Keratinocyte (primary cell): ENCODE measurements around the gene SPDYE4. TPM values are rescaled to one million over a fixed set of nuclear protein-coding genes. Genes with fewer than 3 reads are reported as not detected.

Source experiments
- DNase-seq: peaks from one replicate; pipeline ENCODE4 v3.0.0-alpha.2; 2011; ENCODE audit warnings: low read depth, missing footprints, low spot score
- FAIRE-seq: peaks from 2 replicates; lab custom pipeline; 2011; peaks lifted over from hg19 to GRCh38; lab: Jason Lieb, UNC
- H2AFZ ChIP-seq: 2 replicates; pipeline ENCODE4 v1.6.0; 2012; ENCODE audit warnings: low read length, control low read depth, inconsistent platforms; ENCODE audit not compliant: control insufficient read depth
- H3K27ac ChIP-seq: 2 replicates; pipeline ENCODE4 v1.5.1; 2011; ENCODE audit warnings: low read length; ENCODE audit not compliant: control insufficient read depth, insufficient read depth
- H3K27me3 ChIP-seq: 3 replicates; pipeline ENCODE4 v1.6.0; 2011; ENCODE audit warnings: low read length; ENCODE audit not compliant: control insufficient read depth, insufficient read depth; ENCODE audit errors: extremely low read depth
- H3K36me3 ChIP-seq, 2 experiments: 2 replicates in 1 of 2; 3 replicates in 1 of 2; pipeline ENCODE4 v1.5.1; 2011; ENCODE audit warnings: low read length in 2 of 2, mild to moderate bottlenecking in 1 of 2; ENCODE audit not compliant: control insufficient read depth in 2 of 2, insufficient read depth in 2 of 2; ENCODE audit errors: extremely low read depth in 1 of 2
- H3K4me1 ChIP-seq: 3 replicates; pipeline ENCODE4 v1.5.1; 2011; ENCODE audit warnings: low read length; ENCODE audit not compliant: control insufficient read depth, insufficient read depth; ENCODE audit errors: extremely low read depth
- H3K4me2 ChIP-seq: 3 replicates; pipeline ENCODE4 v1.6.0; 2011; ENCODE audit warnings: low read depth, low read length; ENCODE audit not compliant: control insufficient read depth, insufficient read depth; ENCODE audit errors: extremely low read depth
- H3K4me3 ChIP-seq, 3 experiments: fragments of 200-600 bp in 1 of 3; sonication (generic) in 1 of 3; 2 replicates in 2 of 3; 3 replicates in 1 of 3; pipeline ENCODE4 v1.5.1; 2011 to 2016; ENCODE audit warnings: low read length in 3 of 3, mild to moderate bottlenecking in 3 of 3, control low read depth in 2 of 3, inconsistent platforms in 1 of 3, low read depth in 1 of 3, mixed read lengths in 1 of 3, mixed run types in 1 of 3, moderate library complexity in 1 of 3; ENCODE audit not compliant: control insufficient read depth in 2 of 3, insufficient read depth in 2 of 3; ENCODE audit errors: extremely low read depth in 1 of 3
- H3K79me2 ChIP-seq: 2 replicates; pipeline ENCODE4 v1.6.0; 2012; ENCODE audit warnings: low read length; ENCODE audit not compliant: control insufficient read depth, insufficient read depth
- H3K9ac ChIP-seq: 3 replicates; pipeline ENCODE4 v1.6.0; 2011; ENCODE audit warnings: low read length; ENCODE audit not compliant: control insufficient read depth, insufficient read depth; ENCODE audit errors: extremely low read depth
- H3K9me1 ChIP-seq: 3 replicates; pipeline ENCODE4 v1.6.0; 2011; ENCODE audit warnings: low read length; ENCODE audit not compliant: control insufficient read depth, insufficient read depth; ENCODE audit errors: extremely low read depth
- H3K9me3 ChIP-seq: 2 replicates; pipeline ENCODE4 v1.5.1; 2012; ENCODE audit warnings: low read depth, low read length; ENCODE audit not compliant: control insufficient read depth
- H4K20me1 ChIP-seq: 3 replicates; pipeline ENCODE4 v1.6.0; 2011; ENCODE audit warnings: low read length; ENCODE audit not compliant: control insufficient read depth, insufficient read depth; ENCODE audit errors: extremely low read depth
- EZH2 ChIP-seq: IDR thresholded peaks from one replicate; pipeline ENCODE4 v1.6.1; 2012; ENCODE audit warnings: inconsistent platforms, mild to moderate bottlenecking, low read length, moderate library complexity
- dilution Hi-C: fragments of 300-500 bp; cut with MboI; formaldehyde crosslinking; loops from one replicate; pipeline ENCODE4 v1.7.0; 2020; ENCODE audit warnings: low sequenced_read_pairs; ENCODE audit not compliant: extremely low pct_ligation_motif_present
- polyA plus RNA-seq, 5 experiments: library from polyadenylated mRNA; depleted of rRNA in 3 of 5; stranded (reverse) in 3 of 5; stranded (forward) in 1 of 5; unstranded in 1 of 5; fragments of >200 nt; gene quantifications; 1 replicate in 1 of 5; 2 replicates in 3 of 5; 3 replicates in 1 of 5; pipeline versions ENCODE4 v1.2.1 to v1.2.3, GENCODE V29; 2011 to 2012; ENCODE audit warnings: missing spikeins in 2 of 5, low read depth in 1 of 5, low replicate concordance in 1 of 5
- TF ChIP-seq, protein P1 (sequence below), 3 experiments: IDR thresholded peaks in 1 of 3; conservative IDR thresholded peaks in 1 of 3; optimal IDR thresholded peaks in 1 of 3; 2 replicates in 2 of 3; 3 replicates in 1 of 3; pipeline versions ENCODE3 to v1.5.1; 2011; ENCODE audit warnings: low read length in 3 of 3, mild to moderate bottlenecking in 3 of 3, moderate library complexity in 2 of 3, control low read depth in 1 of 3, inconsistent platforms in 1 of 3; ENCODE audit not compliant: insufficient read depth in 2 of 3; ENCODE audit errors: extremely low read depth in 1 of 3

The SPDYE4 gene
- polyA plus RNA-seq, 1 donor (not counting 4 experiments of a cell fraction or from before 2014, with no cell fraction given), result not detected

DNA sequence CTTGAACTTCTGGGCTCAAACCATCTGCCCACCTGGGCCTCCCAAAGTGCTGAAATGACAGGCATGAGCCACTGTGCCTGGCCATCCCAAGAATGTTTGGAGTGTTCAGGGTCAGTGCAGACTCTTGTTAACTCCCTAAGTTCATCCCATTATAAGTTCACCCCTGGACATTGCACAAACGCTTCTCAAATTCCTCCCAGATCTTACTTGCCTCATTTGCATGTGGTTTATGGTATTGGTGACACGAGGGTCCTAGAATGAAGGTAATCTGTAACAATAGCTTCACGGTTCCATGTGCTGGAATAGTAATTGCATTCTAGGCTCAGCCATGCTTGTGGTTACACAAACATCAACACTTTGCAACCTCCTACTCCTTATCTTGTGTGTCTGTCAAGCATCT is 8.7 kb downstream of the SPDYE4 start:
- peaks cover 6% of the 10 kb centered on the region for H3K27me3 ChIP-seq

DNA sequence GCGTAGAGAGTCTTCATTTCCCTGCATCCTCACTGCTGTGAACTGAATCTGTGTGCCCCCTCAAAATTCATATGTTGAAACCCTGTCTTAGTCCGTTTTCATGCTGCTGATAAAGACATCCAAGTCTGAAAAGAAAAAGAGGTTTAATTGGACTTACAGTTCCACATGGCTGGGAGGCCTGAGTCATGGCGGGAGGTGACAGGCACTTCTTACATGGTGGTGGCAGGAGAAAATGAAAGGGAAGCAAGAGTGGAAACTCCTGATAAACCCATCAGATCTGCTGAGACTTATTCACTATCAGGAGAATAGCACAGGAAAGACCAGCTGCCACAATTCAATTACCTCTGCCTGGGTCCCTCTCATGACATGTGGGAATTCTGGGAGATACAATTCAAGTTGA is 10.6 kb downstream of the SPDYE4 start:
- TF ChIP-seq, protein P1, sequence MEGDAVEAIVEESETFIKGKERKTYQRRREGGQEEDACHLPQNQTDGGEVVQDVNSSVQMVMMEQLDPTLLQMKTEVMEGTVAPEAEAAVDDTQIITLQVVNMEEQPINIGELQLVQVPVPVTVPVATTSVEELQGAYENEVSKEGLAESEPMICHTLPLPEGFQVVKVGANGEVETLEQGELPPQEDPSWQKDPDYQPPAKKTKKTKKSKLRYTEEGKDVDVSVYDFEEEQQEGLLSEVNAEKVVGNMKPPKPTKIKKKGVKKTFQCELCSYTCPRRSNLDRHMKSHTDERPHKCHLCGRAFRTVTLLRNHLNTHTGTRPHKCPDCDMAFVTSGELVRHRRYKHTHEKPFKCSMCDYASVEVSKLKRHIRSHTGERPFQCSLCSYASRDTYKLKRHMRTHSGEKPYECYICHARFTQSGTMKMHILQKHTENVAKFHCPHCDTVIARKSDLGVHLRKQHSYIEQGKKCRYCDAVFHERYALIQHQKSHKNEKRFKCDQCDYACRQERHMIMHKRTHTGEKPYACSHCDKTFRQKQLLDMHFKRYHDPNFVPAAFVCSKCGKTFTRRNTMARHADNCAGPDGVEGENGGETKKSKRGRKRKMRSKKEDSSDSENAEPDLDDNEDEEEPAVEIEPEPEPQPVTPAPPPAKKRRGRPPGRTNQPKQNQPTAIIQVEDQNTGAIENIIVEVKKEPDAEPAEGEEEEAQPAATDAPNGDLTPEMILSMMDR (optimal IDR thresholded peaks at IDR 0.05 in 1 of 3, IDR thresholded peaks at IDR 0.05 in 1 of 3, conservative IDR thresholded peaks at IDR 0.05 in 1 of 3; ENCODE audit: extremely low read depth in 1 of 3, insufficient read depth in 2 of 3, low read length in 3 of 3), result no peak
- no peak for TF ChIP-seq EZH2
- Histone ChIP-seq H3K36me3 (no peaks in the 10 kb centered on the region), H3K79me2 (no peaks in the 10 kb centered on the region), H3K27me3 (peaks cover 6% of the 10 kb centered on the region), H3K4me2 (no peak overlapping the region), H2AFZ (no peak overlapping the region), H3K9me1 (no peaks in the 10 kb centered on the region), H3K4me1 (peaks cover 5% of the 10 kb centered on the region), H3K27ac (no peak overlapping the region), H3K4me3 (no peak overlapping the region), H3K9me3 (no peaks in the 10 kb centered on the region), H3K9ac (no peak overlapping the region), H4K20me1 (no peaks in the 10 kb centered on the region)
- DNase-seq, result no peak
- dilution Hi-C loops, result loop anchor here (25.0 kb wide), 1 partner anchor 110 kb away; the partner anchor contains the start of gene MYH10
- FAIRE-seq, result no peak

More for the DNA sequence above, 8.7 kb downstream of the SPDYE4 start:
- H3K36me3 ChIP-seq, result no peaks in the 10 kb centered on the region
- FAIRE-seq, result no peak
- H3K9ac ChIP-seq, result no peak overlapping the region
- H3K9me3 ChIP-seq, result no peaks in the 10 kb centered on the region
- DNase-seq, result no peak
- H3K4me3 ChIP-seq, result no peak overlapping the region
- H3K4me2 ChIP-seq, result no peak overlapping the region
- peaks cover 5% of the 10 kb centered on the region for H3K4me1 ChIP-seq
- H3K9me1 ChIP-seq, result no peaks in the 10 kb centered on the region
- no peaks in the 10 kb centered on the region for H4K20me1 ChIP-seq
- H3K27ac ChIP-seq, result no peak overlapping the region
- H3K79me2 ChIP-seq, result no peaks in the 10 kb centered on the region
- no peak overlapping the region for H2AFZ ChIP-seq
- dilution Hi-C loops, result loop anchor here (25.0 kb wide), 1 partner anchor 112 kb away; the partner anchor contains the start of gene MYH10
- TF ChIP-seq, protein P1 (optimal IDR thresholded peaks at IDR 0.05 in 1 of 3, IDR thresholded peaks at IDR 0.05 in 1 of 3, conservative IDR thresholded peaks at IDR 0.05 in 1 of 3; ENCODE audit: extremely low read depth in 1 of 3, insufficient read depth in 2 of 3, low read length in 3 of 3), result no peak
- TF ChIP-seq EZH2, result no peak
